Measurements from ENCODE around the gene RAPGEF2.

DNA sequence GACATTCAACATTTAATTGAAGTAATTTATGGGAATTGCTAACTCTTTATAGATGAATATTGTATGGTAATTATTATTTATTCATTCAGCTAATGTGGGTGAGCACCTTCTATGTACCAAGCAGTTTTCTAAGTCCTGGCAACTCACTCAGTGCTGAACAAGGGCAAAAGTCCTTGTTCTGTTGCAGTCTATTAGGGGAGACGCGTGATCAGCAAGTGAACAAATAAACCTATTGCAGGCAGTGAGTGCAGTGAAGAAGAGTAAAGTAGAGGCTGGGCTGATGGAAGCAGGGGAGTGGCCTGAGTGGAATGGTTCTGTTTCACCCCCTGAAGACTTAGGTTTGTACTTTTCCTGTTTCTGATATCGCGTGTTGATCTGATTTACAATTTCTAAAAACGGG lies 214.3 kb downstream of the RAPGEF2 start:
- TF ChIP-seq, protein P1, sequence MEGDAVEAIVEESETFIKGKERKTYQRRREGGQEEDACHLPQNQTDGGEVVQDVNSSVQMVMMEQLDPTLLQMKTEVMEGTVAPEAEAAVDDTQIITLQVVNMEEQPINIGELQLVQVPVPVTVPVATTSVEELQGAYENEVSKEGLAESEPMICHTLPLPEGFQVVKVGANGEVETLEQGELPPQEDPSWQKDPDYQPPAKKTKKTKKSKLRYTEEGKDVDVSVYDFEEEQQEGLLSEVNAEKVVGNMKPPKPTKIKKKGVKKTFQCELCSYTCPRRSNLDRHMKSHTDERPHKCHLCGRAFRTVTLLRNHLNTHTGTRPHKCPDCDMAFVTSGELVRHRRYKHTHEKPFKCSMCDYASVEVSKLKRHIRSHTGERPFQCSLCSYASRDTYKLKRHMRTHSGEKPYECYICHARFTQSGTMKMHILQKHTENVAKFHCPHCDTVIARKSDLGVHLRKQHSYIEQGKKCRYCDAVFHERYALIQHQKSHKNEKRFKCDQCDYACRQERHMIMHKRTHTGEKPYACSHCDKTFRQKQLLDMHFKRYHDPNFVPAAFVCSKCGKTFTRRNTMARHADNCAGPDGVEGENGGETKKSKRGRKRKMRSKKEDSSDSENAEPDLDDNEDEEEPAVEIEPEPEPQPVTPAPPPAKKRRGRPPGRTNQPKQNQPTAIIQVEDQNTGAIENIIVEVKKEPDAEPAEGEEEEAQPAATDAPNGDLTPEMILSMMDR (conservative IDR thresholded peaks at IDR 0.05; ENCODE audit: low read depth, low read length): no peak
- no peak for TF ChIP-seq EZH2 (IDR thresholded peaks at IDR 0.05; ENCODE audit: low read length, unreplicated experiment)
